Measurements from ENCODE around the gene CDH4. TPM values are rescaled to one million over a fixed set of nuclear protein-coding genes. Genes with fewer than 3 reads are reported as not detected.

The CDH4 gene
- total RNA-seq, 1 donor from 2014 or later, result 2.2 TPM

GRCh38 chr20:61725966-61726365 lies 473.9 kb downstream of the CDH4 start:
- intact Hi-C loops (cut with DNase I), result no loop called here
- ATAC-seq (no peak), DNase-seq (ENCODE audit: low spot score) (no peak)

- intact Hi-C loops (cut with DNase I), result no loop called here
- no peak for DNase-seq (ENCODE audit: low spot score)
- ATAC-seq, result no peak
Measured at GRCh38 chr20:61726979-61727378, 474.9 kb downstream of the CDH4 start.

- ATAC-seq (no peak), DNase-seq (ENCODE audit: low spot score) (no peak)
- intact Hi-C loops (cut with DNase I), result no loop called here
Measured at GRCh38 chr20:61727761-61728160, 475.7 kb downstream of the CDH4 start.

GRCh38 chr20:61728326-61728725 lies 476.3 kb downstream of the CDH4 start:
- DNase-seq (ENCODE audit: low spot score), result no peak
- intact Hi-C loops (cut with DNase I), result no loop called here
- ATAC-seq, result no peak

GRCh38 chr20:61728786-61729770 lies 477.0 kb downstream of the CDH4 start:
- DNase-seq (ENCODE audit: low spot score), result no peak
- no peak for ATAC-seq
- intact Hi-C loops (cut with DNase I), result no loop called here

- intact Hi-C loops (cut with DNase I), result no loop called here
- ATAC-seq (no peak), DNase-seq (ENCODE audit: low spot score) (no peak)
Measured at GRCh38 chr20:61730631-61731362, 478.7 kb downstream of the CDH4 start.

GRCh38 chr20:61731363-61732181 lies 479.5 kb downstream of the CDH4 start:
- no peak for DNase-seq (ENCODE audit: low spot score)
- intact Hi-C loops (cut with DNase I), result no loop called here
- no peak for ATAC-seq

GRCh38 chr20:61732511-61733210 lies 480.6 kb downstream of the CDH4 start:
- ATAC-seq, result no peak
- intact Hi-C loops (cut with DNase I), result no loop called here

GRCh38 chr20:61733216-61733615 lies 481.2 kb downstream of the CDH4 start:
- DNase-seq (ENCODE audit: low spot score) (no peak), ATAC-seq (no peak)
- intact Hi-C loops (cut with DNase I), result no loop called here

More at GRCh38 chr20:61732511-61733210, 480.6 kb downstream of the CDH4 start:
- no peak for DNase-seq (ENCODE audit: low spot score)

GRCh38 chr20:61733891-61734732 lies 482.1 kb downstream of the CDH4 start:
- intact Hi-C loops (cut with DNase I), result no loop called here
- DNase-seq (ENCODE audit: low spot score) (no peak), ATAC-seq (no peak)

GRCh38 chr20:61734733-61735502 lies 482.9 kb downstream of the CDH4 start:
- intact Hi-C loops (cut with DNase I), result no loop called here
- DNase-seq (ENCODE audit: low spot score), result no peak
- ATAC-seq, result no peak

- intact Hi-C loops (cut with DNase I), result no loop called here
- ATAC-seq (no peak), DNase-seq (ENCODE audit: low spot score) (no peak)
Measured at GRCh38 chr20:61735503-61735785, 483.4 kb downstream of the CDH4 start.

GRCh38 chr20:61736001-61736635 lies 484.1 kb downstream of the CDH4 start:
- intact Hi-C loops (cut with DNase I), result no loop called here
- no peak for ATAC-seq
- DNase-seq (ENCODE audit: low spot score), result no peak

- intact Hi-C loops (cut with DNase I), result no loop called here
- ATAC-seq, result no peak
- no peak for DNase-seq (ENCODE audit: low spot score)
Measured at GRCh38 chr20:61736751-61737310, 484.8 kb downstream of the CDH4 start.

GRCh38 chr20:61737346-61737745 lies 485.3 kb downstream of the CDH4 start:
- intact Hi-C loops (cut with DNase I), result no loop called here
- ATAC-seq (no peak), DNase-seq (ENCODE audit: low spot score) (no peak)

GRCh38 chr20:61737812-61738443 lies 485.9 kb downstream of the CDH4 start:
- no peak for ATAC-seq
- intact Hi-C loops (cut with DNase I), result no loop called here
- no peak for DNase-seq (ENCODE audit: low spot score)
